B cell (primary cell): ENCODE measurements around the gene UFSP2. TPM values are rescaled to one million over a fixed set of nuclear protein-coding genes. Genes with fewer than 3 reads are reported as not detected.

Experiments used
- ATAC-seq: fragments of 200-7000 bp; cut with Tn5 transposase; one replicate; pipeline ENCODE4 v1.10.0; 2021; ENCODE audit warnings: low read depth, mild to moderate bottlenecking, moderate number of reproducible peaks, moderate library complexity
- CTCF ChIA-PET: fragments of 350-600 bp; sonication (Branson Sonifier 250); formaldehyde crosslinking; loops from one replicate; lab custom pipeline; 2021; ENCODE audit warnings: antibody characterized with exemption, inconsistent platforms; lab: Charles Lee
- POLR2A ChIA-PET: fragments of 350-600 bp; sonication (Branson Sonifier 250); formaldehyde crosslinking; loops from one replicate; lab custom pipeline; 2021; ENCODE audit warnings: antibody characterized with exemption; lab: Charles Lee
- DNase-seq: peaks from one replicate; pipeline ENCODE4 v3.0.0; 2013
- H2AFZ ChIP-seq: 2 replicates; pipeline ENCODE4 v1.6.1; 2012; ENCODE audit warnings: mild to moderate bottlenecking, low read depth, low read length; ENCODE audit not compliant: insufficient read depth, poor library complexity, severe bottlenecking
- H3K27ac ChIP-seq, 2 donors: 1 replicate in 1 of 2; 2 replicates in 1 of 2; pipeline ENCODE4 v1.5.1; 2012 to 2013; ENCODE audit warnings: low read length in 2 of 2, mild to moderate bottlenecking in 2 of 2, moderate library complexity in 1 of 2
- H3K27me3 ChIP-seq, 4 experiments: fragments of 200-600 bp in 1 of 4; sonication (generic) in 1 of 4; replicated peaks in 1 of 4; 1 replicate in 2 of 4; 2 replicates in 2 of 4; pipeline versions ENCODE4 v1.6.1 to v1.7.0; 2013 to 2016; ENCODE audit warnings: low read length in 3 of 4, mild to moderate bottlenecking in 2 of 4, mixed read lengths in 1 of 4, moderate library complexity in 1 of 4; ENCODE audit not compliant: insufficient read depth in 4 of 4, control insufficient read depth in 3 of 4; ENCODE audit errors: control extremely low read depth in 1 of 4
- H3K36me3 ChIP-seq, 2 experiments: replicated peaks in 1 of 2; 1 replicate in 1 of 2; 2 replicates in 1 of 2; pipeline versions ENCODE4 v1.6.1 to v1.7.1; 2013; ENCODE audit warnings: low read length in 1 of 2; ENCODE audit not compliant: insufficient read depth in 2 of 2, control insufficient read depth in 1 of 2; ENCODE audit errors: control extremely low read depth in 1 of 2, extremely low read depth in 1 of 2
- H3K4me1 ChIP-seq, 2 donors: fragments of 200-600 bp in 1 of 2; sonication (generic) in 1 of 2; 1 replicate in 1 of 2; 2 replicates in 1 of 2; pipeline versions ENCODE4 v1.5.1 to v1.6.1; 2013 to 2017; ENCODE audit warnings: low read length in 2 of 2; ENCODE audit not compliant: control insufficient read depth in 2 of 2, insufficient read depth in 2 of 2
- H3K4me2 ChIP-seq: replicated peaks from 2 replicates; pipeline ENCODE3; 2012; ENCODE audit warnings: mild to moderate bottlenecking, low read depth, low read length; ENCODE audit not compliant: poor library complexity, severe bottlenecking
- H3K4me3 ChIP-seq, 5 experiments: fragments of 200-600 bp in 1 of 5; sonication (generic) in 1 of 5; 1 replicate in 3 of 5; 2 replicates in 2 of 5; pipeline versions ENCODE4 v1.5.1 to v1.7.0; 2011 to 2016; ENCODE audit warnings: low read length in 4 of 5, mild to moderate bottlenecking in 4 of 5, low read depth in 2 of 5, control low read depth in 1 of 5, moderate library complexity in 1 of 5; ENCODE audit not compliant: insufficient read depth in 1 of 5; ENCODE audit errors: control extremely low read depth in 1 of 5, extremely low read depth in 1 of 5
- H3K79me2 ChIP-seq: fragments of 200-600 bp; sonication (generic); one replicate; pipeline ENCODE4 v1.6.0; 2016; ENCODE audit warnings: low read length; ENCODE audit not compliant: control insufficient read depth, insufficient read depth
- H3K9ac ChIP-seq: fragments of 200-600 bp; sonication (generic); 2 replicates; pipeline ENCODE4 v1.6.1; 2017; ENCODE audit warnings: mild to moderate bottlenecking, low read length, moderate library complexity
- H3K9me3 ChIP-seq, 3 donors: one replicate each; pipeline versions ENCODE4 v1.6.1 to v1.7.1; 2013; ENCODE audit warnings: low read length in 2 of 3; ENCODE audit not compliant: control insufficient read depth in 2 of 3, insufficient read depth in 1 of 3; ENCODE audit errors: control extremely low read depth in 1 of 3
- H4K20me1 ChIP-seq: 2 replicates; pipeline ENCODE4 v1.6.0; 2012; ENCODE audit warnings: mild to moderate bottlenecking, low read length; ENCODE audit not compliant: insufficient read depth, control insufficient read depth, poor library complexity, severe bottlenecking
- H3K27ac Mint-ChIP-seq: one replicate; pipeline ENCODE4 v1.8.0; 2021; ENCODE audit warnings: mixed read lengths
- H3K27me3 Mint-ChIP-seq: one replicate; pipeline ENCODE4 v1.8.0; 2021; ENCODE audit warnings: mixed read lengths
- H3K4me1 Mint-ChIP-seq: one replicate; pipeline ENCODE4 v1.8.0; 2021; ENCODE audit warnings: mixed read lengths
- H3K4me3 Mint-ChIP-seq: one replicate; pipeline ENCODE4 v1.8.0; 2021; ENCODE audit warnings: mixed read lengths
- H3K9me3 Mint-ChIP-seq: one replicate; pipeline ENCODE4 v1.8.0; 2022; ENCODE audit warnings: mixed read lengths; ENCODE audit not compliant: insufficient read depth
- CTCF ChIP-seq: fragments of 200-600 bp; IDR thresholded peaks from one replicate; pipeline ENCODE4 v1.8.0; 2022; ENCODE audit warnings: antibody characterized with exemption, mild to moderate bottlenecking
- EZH2 ChIP-seq: IDR thresholded peaks from 2 replicates; pipeline ENCODE4 v1.6.1; 2012; ENCODE audit warnings: borderline replicate concordance, low read depth, mild to moderate bottlenecking, moderate library complexity, low read length; ENCODE audit not compliant: insufficient read depth, poor library complexity, severe bottlenecking
- WGBS: methylation state at CpG from one replicate; pipeline ENCODE4 v1.1.5; 2013; ENCODE audit warnings: missing lambda C conversion rate; ENCODE audit not compliant: insufficient coverage; 5-methylcytosine and 5-hydroxymethylcytosine counted together
- intact Hi-C: fragments of 100-400 bp; cut with micrococcal nuclease; formaldehyde crosslinking; loops from one replicate; pipeline ENCODE4 v1.10.0; 2022
- polyA plus RNA-seq: library from polyadenylated mRNA; depleted of rRNA; stranded (reverse); fragments of >200 nt; gene quantifications from 2 replicates; pipeline ENCODE4 v1.2.3, GENCODE V29; 2012
- total RNA-seq, 2 donors: library from RNA; stranded (reverse); fragments of 120-200 nt in 1 of 2; gene quantifications; 1 replicate in 1 of 2; 2 replicates in 1 of 2; pipeline versions ENCODE4 v1.2.3 to v1.2.4, GENCODE V29; 2013 to 2022

The UFSP2 gene
- total and polyA plus RNA-seq, 2 donors (not counting 1 experiment from before 2014, with no cell fraction given): 9.5 to 20.6 TPM

- Histone ChIP-seq H3K36me3 (peaks cover 0 to 33% of the 10 kb centered on the region in 2 experiments), H2AFZ (no peak overlapping the region), H3K4me1 (no peaks in the 10 kb centered on the region), H3K27ac (no peak overlapping the region), H3K79me2 (no peaks in the 10 kb centered on the region), H3K4me3 (no peak overlapping the region), H3K9me3 (no peaks in the 10 kb centered on the region), H4K20me1 (no peaks in the 10 kb centered on the region), H3K9ac (no peak overlapping the region), H3K27me3 (no peaks in the 10 kb centered on the region), H3K4me2 (no peak overlapping the region)
- 96% methylated on average over 4 of the region's 4 CpGs for WGBS
- CTCF ChIA-PET: interaction anchor here (0.6 kb wide), 1 partner anchor 977 kb away, joined by 6 read pairs; no protein-coding TSS in a partner anchor
- ATAC-seq (no peak), DNase-seq (no peak)
- no peaks in the 10 kb centered on the region for H3K27me3 Mint-ChIP-seq
- H3K27ac Mint-ChIP-seq: no peak overlapping the region
- no peaks in the 10 kb centered on the region for H3K9me3 Mint-ChIP-seq
- POLR2A ChIA-PET: no interaction called here
- intact Hi-C loops: no loop called here
- TF ChIP-seq EZH2 (no peak), CTCF (no peak)
- peaks cover 4% of the 10 kb centered on the region for H3K4me1 Mint-ChIP-seq
- no peak overlapping the region for H3K4me3 Mint-ChIP-seq
Observed at GRCh38 chr4:185404031-185404430, 21.7 kb downstream of the UFSP2 start.

GRCh38 chr4:185399466-185399865 lies 26.3 kb downstream of the UFSP2 start:
- Histone ChIP-seq H3K9me3 (no peaks in the 10 kb centered on the region), H2AFZ (no peak overlapping the region), H3K27me3 (no peaks in the 10 kb centered on the region), H3K4me3 (no peak overlapping the region), H3K27ac (no peak overlapping the region), H3K79me2 (no peaks in the 10 kb centered on the region), H3K4me2 (no peak overlapping the region), H3K9ac (no peak overlapping the region), H3K4me1 (peaks cover 19% of the 10 kb centered on the region in 2 donors), H4K20me1 (no peaks in the 10 kb centered on the region), H3K36me3 (peaks cover 0 to 13% of the 10 kb centered on the region in 2 experiments)
- no CpG with 5 or more reads among the region's 8 CpGs for WGBS
- DNase-seq (no peak), ATAC-seq (no peak)
- TF ChIP-seq EZH2: no peak
- TF ChIP-seq CTCF: no peak
- Mint-ChIP-seq H3K9me3 (no peaks in the 10 kb centered on the region), H3K4me1 (peaks cover 33% of the 10 kb centered on the region), H3K27me3 (no peaks in the 10 kb centered on the region), H3K4me3 (no peak overlapping the region), H3K27ac (no peak overlapping the region)
- CTCF ChIA-PET: interaction anchor here (0.6 to 1.7 kb wide), 2 partner anchors 26 to 176 kb away, joined by 3 to 6 read pairs; partner anchors contain the start of gene UFSP2
- intact Hi-C loops: loop anchor here (5.0 to 10.0 kb wide), 4 partner anchors 572 to 1892 kb away; partner anchors contain the start of genes ACSL1, CYP4V2 and ING2
- POLR2A ChIA-PET: no interaction called here
